ENCODE measurements around the gene NCCRP1.

The NCCRP1 gene

DNA sequence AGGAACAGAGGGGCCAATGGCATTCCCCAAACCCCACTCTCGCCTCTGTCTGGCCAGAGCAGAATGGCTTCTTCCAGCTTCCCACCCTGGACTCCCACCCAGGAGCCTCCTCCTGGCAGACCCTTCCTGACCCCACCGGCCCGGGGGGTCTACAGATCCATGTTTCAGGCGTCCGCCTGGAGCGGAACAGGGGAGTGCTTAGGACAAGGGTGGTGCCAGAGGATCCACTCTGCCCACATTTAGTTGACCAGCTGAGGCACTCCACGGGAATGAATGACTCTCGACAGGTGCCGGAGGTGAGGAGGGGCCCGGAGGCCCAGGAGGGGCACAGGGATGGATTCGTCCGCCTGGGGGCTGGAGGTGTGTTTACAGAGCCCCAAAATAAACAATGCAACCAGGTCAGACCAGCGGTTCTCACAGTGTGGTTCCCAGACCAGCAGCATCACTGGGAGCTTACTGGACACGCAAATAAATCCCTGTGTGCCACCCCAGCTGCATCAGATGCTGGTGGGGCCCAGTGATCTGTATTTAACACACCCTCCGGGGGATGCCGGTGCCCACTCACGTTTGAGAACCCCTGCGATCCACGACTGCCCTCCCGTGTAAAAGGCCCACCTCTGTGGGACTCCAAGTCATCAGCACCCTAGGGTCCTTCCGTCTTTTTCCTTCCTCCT is 15.1 kb upstream of the NCCRP1 start:
- DNase-seq: no peak

DNA sequence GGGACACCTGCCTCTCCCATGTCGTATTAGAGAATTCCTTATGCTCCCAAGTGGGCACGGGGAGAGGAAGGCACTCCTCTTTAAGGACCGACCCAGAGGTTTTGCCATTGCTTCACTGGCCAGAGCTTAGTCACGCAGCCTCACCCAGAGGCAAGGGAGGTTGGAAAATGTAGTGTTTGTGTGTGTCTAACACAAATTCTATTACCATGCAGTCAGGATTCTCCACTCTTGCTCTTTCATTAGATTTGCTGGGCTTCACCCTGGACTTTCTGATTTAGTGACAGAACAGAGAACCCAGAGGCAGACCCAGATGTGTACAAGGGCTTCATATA is 14.6 kb upstream of the NCCRP1 start:
- no peak for DNase-seq

GRCh38 chr19:39183104-39183503 is 13.7 kb upstream of the NCCRP1 start:
- no peak for DNase-seq

DNA sequence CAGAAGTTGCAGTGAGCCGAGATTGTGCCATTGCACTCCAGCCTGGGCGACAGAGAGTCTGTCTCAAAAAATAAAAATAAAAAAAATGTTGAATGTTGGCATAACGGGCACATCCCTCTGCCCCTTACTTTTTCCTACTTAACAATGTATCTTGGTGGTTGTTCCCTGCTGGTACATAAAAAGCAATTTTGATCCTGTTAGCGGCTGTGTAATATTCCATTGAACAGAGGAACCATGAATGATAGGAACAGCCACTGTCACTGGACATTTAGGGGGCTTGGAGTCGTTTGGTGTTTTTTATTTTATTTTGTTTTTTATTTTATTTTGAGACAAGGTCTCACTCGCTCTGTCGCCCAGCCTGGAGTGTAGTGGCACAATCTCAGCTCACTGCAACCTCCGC is 10.4 kb upstream of the NCCRP1 start:
- DNase-seq: no peak

DNA sequence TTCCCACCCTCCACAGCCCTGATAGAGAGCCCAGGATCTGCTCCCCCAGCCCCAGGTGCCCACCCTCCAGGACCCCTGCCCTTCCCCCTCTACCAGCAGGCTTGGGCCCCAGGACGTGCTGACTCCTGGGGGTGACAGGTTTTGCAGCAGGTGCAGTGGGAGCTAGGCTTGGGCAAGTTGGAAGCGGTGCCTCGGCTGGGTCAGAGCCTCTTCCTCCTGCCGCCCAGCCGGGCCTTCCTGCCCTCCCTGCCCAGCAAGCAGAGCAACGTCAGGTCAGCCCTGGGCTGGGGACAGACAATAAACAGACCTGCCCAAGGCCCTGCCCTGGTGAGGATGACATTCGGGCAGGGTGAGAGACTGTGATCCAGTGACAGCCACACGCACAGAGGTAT is 9.2 kb upstream of the NCCRP1 start:
- no peak for DNase-seq

DNA sequence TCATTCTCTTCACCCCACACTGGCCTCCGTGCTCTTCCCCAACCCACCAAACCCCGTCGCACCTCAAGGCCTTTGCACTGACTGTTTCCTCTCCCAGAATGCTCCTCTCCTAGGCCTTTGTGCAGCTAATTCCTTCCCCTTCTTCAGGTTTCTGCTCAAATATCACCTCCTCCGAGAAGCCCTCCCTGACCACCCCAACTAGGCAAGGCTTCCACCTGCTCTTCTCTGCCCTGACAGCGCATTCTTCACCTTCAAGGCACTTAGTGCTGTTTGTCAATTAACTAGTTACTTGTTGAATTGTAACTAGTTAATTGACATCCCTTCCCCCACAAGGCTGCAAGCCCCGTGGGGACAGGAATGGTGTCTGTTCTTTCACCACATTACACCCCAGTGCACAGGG is 7.8 kb upstream of the NCCRP1 start:
- DNase-seq: no peak

GRCh38 chr19:39190768-39191167 is 6.0 kb upstream of the NCCRP1 start:
- no peak for DNase-seq

- DNase-seq: no peak
Observed at GRCh38 chr19:39192846-39193245, 3.9 kb upstream of the NCCRP1 start.

GRCh38 chr19:39193803-39194202 is 3.0 kb upstream of the NCCRP1 start:
- DNase-seq: no peak

GRCh38 chr19:39194832-39195542 is 1.8 kb upstream of the NCCRP1 start:
- DNase-seq: no peak

DNA sequence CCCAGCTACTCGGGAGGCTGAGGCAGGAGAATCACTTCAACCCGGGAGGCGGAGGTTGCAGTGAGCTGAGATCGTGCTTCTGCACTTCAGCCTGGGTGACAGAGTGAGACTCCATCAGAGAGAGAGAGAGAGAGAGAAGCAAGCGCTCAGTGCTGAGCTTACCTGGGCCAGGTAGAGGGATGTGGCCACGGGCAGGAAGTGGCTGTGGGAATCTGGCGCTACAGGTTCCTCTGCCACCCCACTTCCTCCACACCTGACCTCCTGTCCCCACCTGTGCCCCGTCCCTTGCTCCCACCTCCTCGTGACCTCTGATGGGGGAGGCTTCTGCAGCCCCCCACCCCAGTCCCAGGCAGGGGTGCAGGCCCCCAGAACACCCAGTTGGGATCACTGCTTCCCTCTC is 1.0 kb upstream of the NCCRP1 start:
- peak; percentile 22 for DNase-seq

DNA sequence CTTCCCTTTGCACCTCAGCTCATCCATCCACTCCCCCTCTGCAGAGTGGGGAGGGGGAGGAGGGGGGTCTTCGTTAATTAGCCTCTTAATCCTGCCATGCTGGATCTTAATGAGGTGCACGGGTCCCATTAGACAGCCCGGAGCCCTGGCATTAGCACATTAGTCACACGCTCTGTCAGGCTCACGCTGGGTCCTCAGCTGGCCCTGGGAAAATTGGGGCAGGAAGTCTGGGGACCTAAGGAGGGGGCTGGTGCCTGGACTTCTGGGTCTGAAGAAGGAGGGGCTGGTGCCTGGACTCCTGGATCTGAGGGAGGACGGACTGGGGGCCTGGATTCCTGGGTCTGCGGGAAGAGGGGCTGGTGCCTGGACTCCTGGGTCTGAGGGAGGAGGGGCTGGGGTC is 444 bp upstream of the NCCRP1 start:
- DNase-seq: no peak

DNA sequence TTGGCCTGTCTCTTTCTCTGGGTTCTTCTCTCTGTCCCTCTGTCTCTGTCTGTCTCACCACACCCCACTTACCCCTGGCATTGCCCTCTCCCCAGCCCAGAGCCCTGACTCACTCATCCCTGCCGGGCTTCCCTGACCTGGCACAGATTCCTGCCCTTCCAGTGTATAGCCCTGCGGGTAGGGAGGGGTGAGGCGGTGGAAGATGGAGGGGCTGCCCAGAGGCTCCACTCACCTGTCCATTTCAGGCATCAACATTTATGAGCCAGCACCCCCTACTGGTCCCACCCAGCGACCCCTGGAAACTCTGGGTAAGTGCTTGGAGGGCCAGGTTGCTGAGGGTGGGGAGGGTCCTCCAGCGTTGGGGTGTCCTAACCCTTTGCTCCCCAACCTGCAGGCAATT is 1.0 kb downstream of the NCCRP1 start:
- no peak for DNase-seq

- DNase-seq: no peak
Observed at GRCh38 chr19:39199025-39199424, 2.3 kb downstream of the NCCRP1 start.

- no peak for DNase-seq
Observed at GRCh38 chr19:39200066-39200802, 3.5 kb downstream of the NCCRP1 start.

GRCh38 chr19:39200803-39201115 is 4.0 kb downstream of the NCCRP1 start:
- DNase-seq: no peak

GRCh38 chr19:39202998-39203355 is 6.2 kb downstream of the NCCRP1 start:
- DNase-seq: no peak

GRCh38 chr19:39203372-39204341 is 6.9 kb downstream of the NCCRP1 start, which contains the start of gene SYCN:
Gene SYCN, minus strand, starts transcription at chr19:39204263. Its CDS starts 9 bp downstream, at chr19:39204254.
- DNase-seq: no peak

- DNase-seq: no peak
Observed at GRCh38 chr19:39205449-39205764, 8.6 kb downstream of the NCCRP1 start.

DNA sequence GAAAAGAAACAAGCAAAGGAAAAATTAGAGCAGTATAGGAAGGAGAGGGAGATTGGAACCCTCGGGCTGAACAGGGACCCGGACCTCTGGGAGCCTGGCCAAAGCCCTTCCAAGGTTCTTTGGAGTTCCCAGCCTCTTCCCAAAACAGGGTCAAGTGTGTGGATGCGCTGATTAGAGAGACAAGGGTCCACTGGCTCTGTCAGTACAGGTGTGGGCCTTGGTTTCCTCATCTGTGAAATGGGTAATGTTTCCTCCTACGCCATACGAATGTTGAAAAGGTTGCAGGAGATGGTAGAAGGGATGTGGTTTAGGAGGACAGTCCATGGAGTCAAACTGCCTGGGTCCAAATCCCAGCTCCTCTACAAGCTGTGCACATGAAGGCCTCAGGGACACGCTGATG is 9.4 kb downstream of the NCCRP1 start:
- no peak for DNase-seq

DNA sequence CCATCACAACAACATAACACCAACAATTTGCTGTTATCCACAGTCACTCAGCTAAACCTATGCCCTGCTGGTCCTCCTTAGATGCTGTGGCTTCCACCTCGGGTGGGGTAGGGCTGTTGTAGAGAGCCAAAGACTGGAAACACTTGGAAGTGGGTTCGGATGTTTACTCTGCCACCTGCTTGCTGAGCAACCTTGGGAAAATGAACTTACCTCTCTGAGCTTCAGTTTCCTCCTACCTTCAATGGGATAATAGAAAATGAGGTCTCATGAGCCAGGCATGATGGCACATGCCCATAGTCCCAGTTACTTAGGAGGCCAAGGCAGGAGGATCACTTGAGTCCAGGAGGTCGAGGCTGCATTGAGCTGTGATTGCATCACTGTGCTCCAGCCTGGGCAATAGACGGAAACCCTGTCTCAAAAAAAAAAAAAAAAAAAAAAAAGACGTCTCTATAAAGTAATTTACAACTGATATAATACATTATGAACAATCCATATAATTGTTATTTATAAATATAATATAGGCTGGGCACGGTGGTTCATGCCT is 10.6 kb downstream of the NCCRP1 start:
- DNase-seq: no peak

GRCh38 chr19:39208175-39208795 is 11.5 kb downstream of the NCCRP1 start:
- DNase-seq: no peak

GRCh38 chr19:39209196-39209595 is 12.4 kb downstream of the NCCRP1 start:
- no peak for DNase-seq
